Osteocyte (in vitro differentiated cells): ENCODE measurements around the gene FNDC3B. TPM values are rescaled to one million over a fixed set of nuclear protein-coding genes. Genes with fewer than 3 reads are reported as not detected.

Experiments used
- DNase-seq: peaks from one replicate; pipeline ENCODE4 v3.0.0; 2021; ENCODE audit warnings: mixed read lengths; ENCODE audit not compliant: unreplicated experiment; ENCODE audit errors: extremely low spot score
- H3K27ac Mint-ChIP-seq: one replicate; pipeline ENCODE4 v1.8.0; 2021; ENCODE audit warnings: mild to moderate bottlenecking, mixed read lengths; ENCODE audit not compliant: unreplicated experiment
- H3K27me3 Mint-ChIP-seq: one replicate; pipeline ENCODE4 v1.8.0; 2021; ENCODE audit warnings: mixed read lengths; ENCODE audit not compliant: unreplicated experiment
- H3K36me3 Mint-ChIP-seq: one replicate; pipeline ENCODE4 v1.8.0; 2021; ENCODE audit warnings: mixed read lengths; ENCODE audit not compliant: unreplicated experiment
- H3K4me1 Mint-ChIP-seq: one replicate; pipeline ENCODE4 v1.8.0; 2021; ENCODE audit warnings: mixed read lengths; ENCODE audit not compliant: unreplicated experiment
- H3K4me3 Mint-ChIP-seq: one replicate; pipeline ENCODE4 v1.8.0; 2021; ENCODE audit warnings: mild to moderate bottlenecking, moderate library complexity, mixed read lengths; ENCODE audit not compliant: unreplicated experiment
- H3K9me3 Mint-ChIP-seq: one replicate; pipeline ENCODE4 v1.8.0; 2021; ENCODE audit warnings: mixed read lengths; ENCODE audit not compliant: unreplicated experiment
- CTCF ChIP-seq: fragments of 200-600 bp; sonication (generic); IDR thresholded peaks from 2 replicates; pipeline ENCODE4 v1.5.0; 2021; ENCODE audit warnings: antibody characterized with exemption, mild to moderate bottlenecking, moderate library complexity
- total RNA-seq: library from RNA; stranded (reverse); gene quantifications from 2 replicates; pipeline ENCODE4 v1.2.1, GENCODE V29; 2021

The FNDC3B gene
- total RNA-seq, 1 donor from 2014 or later, result 240 TPM

GRCh38 chr3:172287937-172288477, 248.6 kb downstream of the FNDC3B start:
- Mint-ChIP-seq H3K27ac (no peak overlapping the region), H3K4me1 (peaks cover 48% of the 10 kb centered on the region), H3K9me3 (no peaks in the 10 kb centered on the region), H3K27me3 (no peaks in the 10 kb centered on the region), H3K36me3 (peaks cover 70% of the 10 kb centered on the region), H3K4me3 (no peak overlapping the region)
- no peak for TF ChIP-seq CTCF
- DNase-seq, result no peak

GRCh38 chr3:172288651-172289050, 249.3 kb downstream of the FNDC3B start:
- Mint-ChIP-seq H3K4me1 (peaks cover 46% of the 10 kb centered on the region), H3K27ac (no peak overlapping the region), H3K27me3 (no peaks in the 10 kb centered on the region), H3K4me3 (no peak overlapping the region), H3K36me3 (peaks cover 72% of the 10 kb centered on the region), H3K9me3 (no peaks in the 10 kb centered on the region)
- no peak for TF ChIP-seq CTCF
- DNase-seq, result no peak

- H3K9me3 Mint-ChIP-seq, result no peaks in the 10 kb centered on the region
- peaks cover 38% of the 10 kb centered on the region for H3K4me1 Mint-ChIP-seq
- H3K27me3 Mint-ChIP-seq, result no peaks in the 10 kb centered on the region
- H3K4me3 Mint-ChIP-seq, result no peak overlapping the region
- H3K36me3 Mint-ChIP-seq, result peaks cover 78% of the 10 kb centered on the region
- no peak for DNase-seq
- TF ChIP-seq CTCF, result peak; percentile 33
- H3K27ac Mint-ChIP-seq, result peak overlapping the region; percentile 49
These were observed 250.2 kb downstream of the FNDC3B start for GRCh38 chr3:172289583-172289982.

GRCh38 chr3:172290457-172290856, 251.1 kb downstream of the FNDC3B start:
- no peaks in the 10 kb centered on the region for H3K27me3 Mint-ChIP-seq
- DNase-seq, result no peak
- no peaks in the 10 kb centered on the region for H3K9me3 Mint-ChIP-seq
- no peak overlapping the region for H3K27ac Mint-ChIP-seq
- no peak overlapping the region for H3K4me3 Mint-ChIP-seq
- TF ChIP-seq CTCF, result no peak
- peaks cover 29% of the 10 kb centered on the region for H3K4me1 Mint-ChIP-seq
- H3K36me3 Mint-ChIP-seq, result peaks cover 71% of the 10 kb centered on the region

- Mint-ChIP-seq H3K27me3 (no peaks in the 10 kb centered on the region), H3K4me3 (no peak overlapping the region), H3K9me3 (no peaks in the 10 kb centered on the region), H3K36me3 (peaks cover 69% of the 10 kb centered on the region), H3K4me1 (peaks cover 17% of the 10 kb centered on the region), H3K27ac (peak overlapping the region; percentile 12)
- TF ChIP-seq CTCF, result no peak
- DNase-seq, result no peak
These were observed 252.3 kb downstream of the FNDC3B start for GRCh38 chr3:172291650-172292049.
